ENCODE results near the gene TLE2. TPM values are rescaled to one million over a fixed set of nuclear protein-coding genes. Genes with fewer than 3 reads are reported as not detected.

TLE2 gene
- total and polyA plus RNA-seq, 9 of the 15 experiments (the other 6 are each of a cell fraction or from before 2014, with no cell fraction given) = 0.35 to 13.1 (median 6.2) TPM

- no peak for TF ChIP-seq RBM39 (optimal IDR thresholded peaks at IDR 0.05; ENCODE audit: low read depth, low read length)
- no peak for TF ChIP-seq GTF2F1 (IDR thresholded peaks at IDR 0.05; ENCODE audit: low read depth, low read length)
- no peak for TF ChIP-seq GATAD2A (IDR thresholded peaks at IDR 0.05)
- TF ChIP-seq MCM2 (IDR thresholded peaks at IDR 0.05; ENCODE audit: low read depth) = no peak
- 0 out of 2 replicates have a peak, but pooled peaks have one; percentile 37 for TF ChIP-seq ERF (CRISPR knock-in tag; IDR thresholded peaks at IDR 0.05)
- TF ChIP-seq, protein P1, sequence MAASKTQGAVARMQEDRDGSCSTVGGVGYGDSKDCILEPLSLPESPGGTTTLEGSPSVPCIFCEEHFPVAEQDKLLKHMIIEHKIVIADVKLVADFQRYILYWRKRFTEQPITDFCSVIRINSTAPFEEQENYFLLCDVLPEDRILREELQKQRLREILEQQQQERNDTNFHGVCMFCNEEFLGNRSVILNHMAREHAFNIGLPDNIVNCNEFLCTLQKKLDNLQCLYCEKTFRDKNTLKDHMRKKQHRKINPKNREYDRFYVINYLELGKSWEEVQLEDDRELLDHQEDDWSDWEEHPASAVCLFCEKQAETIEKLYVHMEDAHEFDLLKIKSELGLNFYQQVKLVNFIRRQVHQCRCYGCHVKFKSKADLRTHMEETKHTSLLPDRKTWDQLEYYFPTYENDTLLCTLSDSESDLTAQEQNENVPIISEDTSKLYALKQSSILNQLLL (CRISPR knock-in tag; IDR thresholded peaks at IDR 0.05; ENCODE audit: borderline replicate concordance) = no peak
- TF ChIP-seq ZC3H8 (IDR thresholded peaks at IDR 0.05) = 0 out of 2 replicates have a peak, but pooled peaks have one; percentile 13
- TF ChIP-seq BRD4 (IDR thresholded peaks at IDR 0.05) = no peak
- TF ChIP-seq RNF2 (IDR thresholded peaks at IDR 0.05) = no peak
- peak; percentile 94 for TF ChIP-seq DEAF1 (CRISPR knock-in tag; IDR thresholded peaks at IDR 0.05)
- no peak for TF ChIP-seq XRCC4 (IDR thresholded peaks at IDR 0.05; ENCODE audit: extremely low read depth, insufficient read depth, insufficient read length)
- no peak for TF ChIP-seq EWSR1 (IDR thresholded peaks at IDR 0.05; ENCODE audit: borderline replicate concordance, low read depth, partially characterized antibody)
- TF ChIP-seq TBL1XR1 (IDR thresholded peaks at IDR 0.05; ENCODE audit: low read length in 2 of 2) = peak in 1 of 2 experiments; percentile 82; a peak in 2 of 4 replicates
- TF ChIP-seq E2F3 (CRISPR knock-in tag; IDR thresholded peaks at IDR 0.05) = peak; percentile 81
- no peak for TF ChIP-seq RFX7 (CRISPR knock-in tag; IDR thresholded peaks at IDR 0.05)
- TF ChIP-seq ZNF239 (CRISPR knock-in tag; IDR thresholded peaks at IDR 0.05) = 0 out of 2 replicates have a peak, but pooled peaks have one; percentile 6
- no peak for TF ChIP-seq SRSF3 (IDR thresholded peaks at IDR 0.05; ENCODE audit: insufficient read depth, low read length)
- TF ChIP-seq HDAC1 (IDR thresholded peaks at IDR 0.05) = 0 out of 4 replicates have a peak, but pooled peaks of 1 of the 2 experiments have one; percentile 13
- no peak for TF ChIP-seq CAMTA2 (CRISPR knock-in tag; conservative IDR thresholded peaks at IDR 0.05)
- peak; percentile 82 for TF ChIP-seq HOMEZ (CRISPR knock-in tag; IDR thresholded peaks at IDR 0.05)
- TF ChIP-seq TFE3 (CRISPR knock-in tag; IDR thresholded peaks at IDR 0.05) = peak; percentile 11; the same call in 1 of the 2 replicates
- TF ChIP-seq TEAD1 (CRISPR knock-in tag; IDR thresholded peaks at IDR 0.05) = 0 out of 4 replicates have a peak, but pooled peaks of 1 of the 2 experiments have one; percentile 65
- TF ChIP-seq IRF2 (CRISPR knock-in tag; IDR thresholded peaks at IDR 0.05) = no peak
- no peak for TF ChIP-seq NCOA6 (IDR thresholded peaks at IDR 0.05)
- TF ChIP-seq ZNF699 (CRISPR knock-in tag; IDR thresholded peaks at IDR 0.05; ENCODE audit: insufficient replicate concordance) = no peak
Measured at GRCh38 chr19:2962018-2962670, 66.9 kb downstream of the TLE2 start (continued).
